Vagina (tissue), 2 donors: Measurements from ENCODE around the gene OPALIN.

Experiments used
- POLR2AphosphoS5 ChIP-seq, 2 donors: sonication (generic); formaldehyde crosslinking; IDR thresholded peaks; one replicate each; pipeline ENCODE4 v1.9.0; 2017; ENCODE audit warnings: antibody characterized with exemption in 2 of 2, mild to moderate bottlenecking in 2 of 2, low read depth in 1 of 2; ENCODE audit not compliant: insufficient read depth in 1 of 2
- TF ChIP-seq, protein P1 (sequence below), 3 experiments: fragments of 450-650 bp in 2 of 3; fragments of 200-600 bp in 1 of 3; sonication (generic) in 1 of 3; IDR thresholded peaks; one replicate each; pipeline ENCODE4 v1.5.1; 2017 to 2019; ENCODE audit warnings: antibody characterized with exemption in 3 of 3, mild to moderate bottlenecking in 2 of 3, moderate library complexity in 2 of 3

DNA sequence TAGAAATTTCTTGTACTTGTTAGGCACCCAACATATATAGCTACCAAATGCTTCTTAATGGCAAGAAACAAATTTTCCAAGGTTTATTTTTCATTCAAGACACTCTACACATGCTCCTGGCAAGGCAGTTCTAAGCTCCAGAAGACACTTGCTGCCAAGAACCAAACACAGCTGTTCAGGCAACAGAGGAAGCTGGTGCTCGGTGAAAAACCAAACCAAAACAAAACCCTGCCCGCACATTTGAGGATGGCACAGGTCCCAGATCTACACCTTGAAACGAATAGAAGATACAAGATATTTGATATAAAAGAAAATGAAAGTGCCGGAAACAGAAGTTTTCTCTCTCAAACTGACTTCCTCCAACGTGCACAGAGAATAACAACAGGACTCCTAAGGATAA, 59.4 kb downstream of the OPALIN start:
- TF ChIP-seq, protein P1, sequence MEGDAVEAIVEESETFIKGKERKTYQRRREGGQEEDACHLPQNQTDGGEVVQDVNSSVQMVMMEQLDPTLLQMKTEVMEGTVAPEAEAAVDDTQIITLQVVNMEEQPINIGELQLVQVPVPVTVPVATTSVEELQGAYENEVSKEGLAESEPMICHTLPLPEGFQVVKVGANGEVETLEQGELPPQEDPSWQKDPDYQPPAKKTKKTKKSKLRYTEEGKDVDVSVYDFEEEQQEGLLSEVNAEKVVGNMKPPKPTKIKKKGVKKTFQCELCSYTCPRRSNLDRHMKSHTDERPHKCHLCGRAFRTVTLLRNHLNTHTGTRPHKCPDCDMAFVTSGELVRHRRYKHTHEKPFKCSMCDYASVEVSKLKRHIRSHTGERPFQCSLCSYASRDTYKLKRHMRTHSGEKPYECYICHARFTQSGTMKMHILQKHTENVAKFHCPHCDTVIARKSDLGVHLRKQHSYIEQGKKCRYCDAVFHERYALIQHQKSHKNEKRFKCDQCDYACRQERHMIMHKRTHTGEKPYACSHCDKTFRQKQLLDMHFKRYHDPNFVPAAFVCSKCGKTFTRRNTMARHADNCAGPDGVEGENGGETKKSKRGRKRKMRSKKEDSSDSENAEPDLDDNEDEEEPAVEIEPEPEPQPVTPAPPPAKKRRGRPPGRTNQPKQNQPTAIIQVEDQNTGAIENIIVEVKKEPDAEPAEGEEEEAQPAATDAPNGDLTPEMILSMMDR (IDR thresholded peaks at IDR 0.05), result no peak
- TF ChIP-seq POLR2AphosphoS5 (IDR thresholded peaks at IDR 0.05; ENCODE audit: insufficient read depth in 1 of 2, low read depth in 1 of 2), result no peak
